B cell (primary cell): ENCODE data around the gene PHYH.

Source experiments
- EZH2 ChIP-seq: IDR thresholded peaks from 2 replicates; pipeline ENCODE4 v1.6.1; 2012; ENCODE audit warnings: borderline replicate concordance, low read depth, mild to moderate bottlenecking, moderate library complexity, low read length; ENCODE audit not compliant: insufficient read depth, poor library complexity, severe bottlenecking
- TF ChIP-seq, protein P1 (sequence below): fragments of 200-600 bp; IDR thresholded peaks from one replicate; pipeline ENCODE4 v1.8.0; 2022; ENCODE audit warnings: antibody characterized with exemption, mild to moderate bottlenecking

DNA sequence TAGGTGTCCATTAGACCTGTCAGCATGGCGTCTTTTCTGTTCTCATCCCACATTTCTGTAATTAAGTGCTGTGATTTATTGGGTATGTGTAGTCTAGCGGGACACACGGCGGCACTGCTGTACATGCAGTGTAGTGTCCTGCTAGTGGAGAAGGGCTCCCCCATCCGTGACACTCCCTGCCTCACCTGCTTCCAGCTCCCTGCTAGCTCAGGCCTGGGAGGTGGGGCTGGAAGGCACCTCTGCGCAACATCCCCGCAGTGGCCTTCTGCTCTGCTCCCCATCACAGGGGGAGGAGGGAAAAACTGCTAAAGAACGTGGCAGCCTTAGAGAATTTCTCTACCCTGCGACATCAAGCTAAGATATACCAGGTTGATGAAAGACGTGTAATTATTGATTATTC is 28.7 kb upstream of the PHYH start:
- TF ChIP-seq, protein P1, sequence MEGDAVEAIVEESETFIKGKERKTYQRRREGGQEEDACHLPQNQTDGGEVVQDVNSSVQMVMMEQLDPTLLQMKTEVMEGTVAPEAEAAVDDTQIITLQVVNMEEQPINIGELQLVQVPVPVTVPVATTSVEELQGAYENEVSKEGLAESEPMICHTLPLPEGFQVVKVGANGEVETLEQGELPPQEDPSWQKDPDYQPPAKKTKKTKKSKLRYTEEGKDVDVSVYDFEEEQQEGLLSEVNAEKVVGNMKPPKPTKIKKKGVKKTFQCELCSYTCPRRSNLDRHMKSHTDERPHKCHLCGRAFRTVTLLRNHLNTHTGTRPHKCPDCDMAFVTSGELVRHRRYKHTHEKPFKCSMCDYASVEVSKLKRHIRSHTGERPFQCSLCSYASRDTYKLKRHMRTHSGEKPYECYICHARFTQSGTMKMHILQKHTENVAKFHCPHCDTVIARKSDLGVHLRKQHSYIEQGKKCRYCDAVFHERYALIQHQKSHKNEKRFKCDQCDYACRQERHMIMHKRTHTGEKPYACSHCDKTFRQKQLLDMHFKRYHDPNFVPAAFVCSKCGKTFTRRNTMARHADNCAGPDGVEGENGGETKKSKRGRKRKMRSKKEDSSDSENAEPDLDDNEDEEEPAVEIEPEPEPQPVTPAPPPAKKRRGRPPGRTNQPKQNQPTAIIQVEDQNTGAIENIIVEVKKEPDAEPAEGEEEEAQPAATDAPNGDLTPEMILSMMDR: no peak
- TF ChIP-seq EZH2: no peak
